Esophagus muscularis mucosa (tissue), 4 donors: ENCODE data around the gene OR5AU1.

Experiments used
- EP300 ChIP-seq: sonication (generic); formaldehyde crosslinking; IDR thresholded peaks from one replicate; pipeline ENCODE4 v1.6.1; 2017; ENCODE audit warnings: antibody characterized with exemption
- POLR2A ChIP-seq: fragments of 450-650 bp; IDR thresholded peaks from one replicate; pipeline ENCODE4 v1.6.1; 2017; ENCODE audit warnings: antibody characterized with exemption, moderate library complexity, mild to moderate bottlenecking, low read depth
- POLR2AphosphoS5 ChIP-seq, 2 donors: sonication (generic); formaldehyde crosslinking; IDR thresholded peaks; one replicate each; pipeline ENCODE4 v1.6.1; 2017; ENCODE audit warnings: antibody characterized with exemption in 2 of 2
- TF ChIP-seq, protein P1 (sequence below), 3 experiments: fragments of 200-600 bp in 2 of 3; fragments of 450-650 bp in 1 of 3; sonication (generic) in 2 of 3; IDR thresholded peaks; one replicate each; pipeline ENCODE4 v1.5.1; 2017 to 2019; ENCODE audit warnings: antibody characterized with exemption in 3 of 3, mild to moderate bottlenecking in 2 of 3, moderate library complexity in 1 of 3

DNA sequence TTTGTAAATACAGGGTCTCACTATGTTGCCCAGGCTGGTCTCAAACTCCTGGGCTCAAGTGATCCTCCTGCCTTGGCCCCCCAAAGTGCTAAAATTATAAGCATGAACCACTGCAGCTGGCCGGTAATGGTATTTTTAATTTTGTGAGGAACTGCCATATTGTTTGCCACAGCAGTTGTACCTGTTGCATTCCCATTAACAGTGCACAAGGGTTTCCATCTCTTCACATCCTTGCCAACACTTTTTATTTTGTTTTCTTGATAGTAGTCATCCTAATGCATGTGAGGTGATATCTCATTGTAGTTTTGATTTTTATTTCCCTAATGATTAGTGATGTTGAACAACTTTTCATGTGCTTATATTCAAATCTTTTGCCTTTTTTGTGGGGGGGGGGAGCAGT, 13.5 kb downstream of the OR5AU1 start:
- TF ChIP-seq, protein P1, sequence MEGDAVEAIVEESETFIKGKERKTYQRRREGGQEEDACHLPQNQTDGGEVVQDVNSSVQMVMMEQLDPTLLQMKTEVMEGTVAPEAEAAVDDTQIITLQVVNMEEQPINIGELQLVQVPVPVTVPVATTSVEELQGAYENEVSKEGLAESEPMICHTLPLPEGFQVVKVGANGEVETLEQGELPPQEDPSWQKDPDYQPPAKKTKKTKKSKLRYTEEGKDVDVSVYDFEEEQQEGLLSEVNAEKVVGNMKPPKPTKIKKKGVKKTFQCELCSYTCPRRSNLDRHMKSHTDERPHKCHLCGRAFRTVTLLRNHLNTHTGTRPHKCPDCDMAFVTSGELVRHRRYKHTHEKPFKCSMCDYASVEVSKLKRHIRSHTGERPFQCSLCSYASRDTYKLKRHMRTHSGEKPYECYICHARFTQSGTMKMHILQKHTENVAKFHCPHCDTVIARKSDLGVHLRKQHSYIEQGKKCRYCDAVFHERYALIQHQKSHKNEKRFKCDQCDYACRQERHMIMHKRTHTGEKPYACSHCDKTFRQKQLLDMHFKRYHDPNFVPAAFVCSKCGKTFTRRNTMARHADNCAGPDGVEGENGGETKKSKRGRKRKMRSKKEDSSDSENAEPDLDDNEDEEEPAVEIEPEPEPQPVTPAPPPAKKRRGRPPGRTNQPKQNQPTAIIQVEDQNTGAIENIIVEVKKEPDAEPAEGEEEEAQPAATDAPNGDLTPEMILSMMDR (IDR thresholded peaks at IDR 0.05), result no peak
- TF ChIP-seq EP300 (no peak), POLR2A (no peak), POLR2AphosphoS5 (IDR thresholded peaks at IDR 0.05) (no peak)
